Activated effector memory CD4-positive, alpha-beta T cell treated with anti-CD3 and anti-CD28 coated beads, Interleukin-2, amount 50 U/mL, for 16 hours (primary cell): ENCODE results near the gene SLC1A7.

Source experiments
- DNase-seq: peaks from one replicate; pipeline ENCODE4 v3.0.0-alpha.2; 2020

The SLC1A7 gene

GRCh38 chr1:53115403-53116306 is 26.8 kb downstream of the SLC1A7 start:
- no peak for DNase-seq

GRCh38 chr1:53114581-53115400 is 27.6 kb downstream of the SLC1A7 start:
- DNase-seq = no peak

GRCh38 chr1:53114090-53114489 is 28.3 kb downstream of the SLC1A7 start:
- DNase-seq = no peak

GRCh38 chr1:53112861-53113260 is 29.6 kb downstream of the SLC1A7 start:
- DNase-seq = no peak

GRCh38 chr1:53112271-53112774 is 30.1 kb downstream of the SLC1A7 start:
- no peak for DNase-seq

- DNase-seq = no peak
These were observed 30.7 kb downstream of the SLC1A7 start for GRCh38 chr1:53111693-53112092.

- no peak for DNase-seq
These were observed 31.3 kb downstream of the SLC1A7 start for GRCh38 chr1:53111073-53111556.

GRCh38 chr1:53110370-53111072 is 31.9 kb downstream of the SLC1A7 start:
- DNase-seq = no peak

- DNase-seq = no peak
These were observed 33.5 kb downstream of the SLC1A7 start for GRCh38 chr1:53108646-53109580.

GRCh38 chr1:53107570-53108322 is 34.7 kb downstream of the SLC1A7 start:
- no peak for DNase-seq

GRCh38 chr1:53107090-53107489 is 35.3 kb downstream of the SLC1A7 start:
- DNase-seq = no peak

GRCh38 chr1:53104289-53104913 is 38.0 kb downstream of the SLC1A7 start:
- DNase-seq = no peak

- DNase-seq = no peak
These were observed 47.9 kb downstream of the SLC1A7 start for GRCh38 chr1:53094533-53094919.

- no peak for DNase-seq
These were observed 48.5 kb downstream of the SLC1A7 start for GRCh38 chr1:53093778-53094532.

GRCh38 chr1:53093451-53093754 is 49.0 kb downstream of the SLC1A7 start:
- DNase-seq = no peak

GRCh38 chr1:53092659-53093450 is 49.6 kb downstream of the SLC1A7 start:
- no peak for DNase-seq

- DNase-seq = no peak
These were observed 50.4 kb downstream of the SLC1A7 start for GRCh38 chr1:53091841-53092645.
